Activated T-cell treated with anti-CD3 and anti-CD28 coated beads, Interleukin-2, amount 50 U/mL, for 24 hours (primary cell): ENCODE results near the gene TMOD1.
"Not testable (repeated sequence)": the region's sequence is repeated elsewhere in the genome, so short reads cannot be mapped to it uniquely, and the experiment has no call there.

Experiments
- DNase-seq: peaks from one replicate; pipeline ENCODE4 v3.0.0-alpha.2; 2020
- H3K27ac Mint-ChIP-seq: 2 replicates; pipeline ENCODE4 v1.8.0; 2020; ENCODE audit warnings: mild to moderate bottlenecking, mixed read lengths
- H3K27me3 Mint-ChIP-seq: 2 replicates; pipeline ENCODE4 v1.8.0; 2020; ENCODE audit warnings: mixed read lengths
- H3K36me3 Mint-ChIP-seq: 2 replicates; pipeline ENCODE4 v1.8.0; 2020; ENCODE audit warnings: low read depth, mixed read lengths
- H3K4me1 Mint-ChIP-seq: 2 replicates; pipeline ENCODE4 v1.8.0; 2020; ENCODE audit warnings: low read depth, mixed read lengths
- H3K4me3 Mint-ChIP-seq: 2 replicates; pipeline ENCODE4 v1.8.0; 2020; ENCODE audit warnings: mild to moderate bottlenecking, moderate library complexity, mixed read lengths
- H3K9me3 Mint-ChIP-seq: 2 replicates; pipeline ENCODE4 v1.8.0; 2020; ENCODE audit warnings: mixed read lengths

Gene TMOD1

GRCh38 chr9:97480749-97481148 is 20.7 kb upstream of the TMOD1 start:
- Mint-ChIP-seq H3K4me3 (no peak overlapping the region), H3K27ac (no peak overlapping the region), H3K27me3 (no peaks in the 10 kb centered on the region), H3K36me3 (peaks cover 67% of the 10 kb centered on the region), H3K9me3 (no peaks in the 10 kb centered on the region), H3K4me1 (no peaks in the 10 kb centered on the region)
- no peak for DNase-seq

- peaks cover 9% of the 10 kb centered on the region for H3K9me3 Mint-ChIP-seq
- H3K4me3 Mint-ChIP-seq: no peak overlapping the region
- no peaks in the 10 kb centered on the region for H3K4me1 Mint-ChIP-seq
- H3K27me3 Mint-ChIP-seq: no peaks in the 10 kb centered on the region
- no peak overlapping the region for H3K27ac Mint-ChIP-seq
- peaks cover 86% of the 10 kb centered on the region for H3K36me3 Mint-ChIP-seq
- no peak for DNase-seq
Observed at GRCh38 chr9:97484134-97484533, 17.3 kb upstream of the TMOD1 start.

- Mint-ChIP-seq H3K27ac (no peak overlapping the region), H3K9me3 (peaks cover 11% of the 10 kb centered on the region), H3K36me3 (peaks cover 74% of the 10 kb centered on the region), H3K4me3 (no peak overlapping the region), H3K4me1 (no peaks in the 10 kb centered on the region), H3K27me3 (no peaks in the 10 kb centered on the region)
- no peak for DNase-seq
Observed at GRCh38 chr9:97487107-97487506, 14.4 kb upstream of the TMOD1 start.

GRCh38 chr9:97487861-97488260 is 13.6 kb upstream of the TMOD1 start:
- no peak for DNase-seq
- no peak overlapping the region for H3K4me3 Mint-ChIP-seq
- no peak overlapping the region for H3K27ac Mint-ChIP-seq
- no peaks in the 10 kb centered on the region for H3K4me1 Mint-ChIP-seq
- no peaks in the 10 kb centered on the region for H3K27me3 Mint-ChIP-seq
- peaks cover 11% of the 10 kb centered on the region for H3K9me3 Mint-ChIP-seq
- H3K36me3 Mint-ChIP-seq: peaks cover 70% of the 10 kb centered on the region

GRCh38 chr9:97491216-97491999 is 10.1 kb upstream of the TMOD1 start:
- H3K27ac Mint-ChIP-seq: no peak overlapping the region
- DNase-seq: no peak
- no peaks in the 10 kb centered on the region for H3K27me3 Mint-ChIP-seq
- H3K4me3 Mint-ChIP-seq: no peak overlapping the region
- H3K9me3 Mint-ChIP-seq: peaks cover 11% of the 10 kb centered on the region
- peaks cover 53% of the 10 kb centered on the region for H3K36me3 Mint-ChIP-seq
- H3K4me1 Mint-ChIP-seq: no peaks in the 10 kb centered on the region

- Mint-ChIP-seq H3K27me3 (peaks cover 27% of the 10 kb centered on the region), H3K4me1 (peaks cover 11% of the 10 kb centered on the region), H3K36me3 (peaks cover 16% of the 10 kb centered on the region)
- not testable (repeated sequence) for H3K4me3 Mint-ChIP-seq, H3K27ac Mint-ChIP-seq, DNase-seq, H3K9me3 Mint-ChIP-seq
Observed at GRCh38 chr9:97497558-97498375, 3.7 kb upstream of the TMOD1 start.

GRCh38 chr9:97498846-97499245 is 2.6 kb upstream of the TMOD1 start:
- not testable (repeated sequence) for H3K4me3 Mint-ChIP-seq, H3K27ac Mint-ChIP-seq, H3K9me3 Mint-ChIP-seq, DNase-seq
- peaks cover 17% of the 10 kb centered on the region for H3K4me1 Mint-ChIP-seq
- H3K27me3 Mint-ChIP-seq: peaks cover 27% of the 10 kb centered on the region
- H3K36me3 Mint-ChIP-seq: peaks cover 16% of the 10 kb centered on the region

GRCh38 chr9:97500263-97500662 is 1.2 kb upstream of the TMOD1 start:
- H3K9me3 Mint-ChIP-seq: no peaks in the 10 kb centered on the region
- peaks cover 16% of the 10 kb centered on the region for H3K36me3 Mint-ChIP-seq
- H3K4me3 Mint-ChIP-seq: no peak overlapping the region
- peaks cover 17% of the 10 kb centered on the region for H3K4me1 Mint-ChIP-seq
- DNase-seq: no peak
- H3K27me3 Mint-ChIP-seq: peaks cover 27% of the 10 kb centered on the region
- H3K27ac Mint-ChIP-seq: no peak overlapping the region

GRCh38 chr9:97500765-97501176 is 695 bp upstream of the TMOD1 start:
- Mint-ChIP-seq H3K36me3 (peaks cover 13% of the 10 kb centered on the region), H3K27ac (no peak overlapping the region), H3K4me1 (peaks cover 17% of the 10 kb centered on the region), H3K9me3 (no peaks in the 10 kb centered on the region), H3K27me3 (peaks cover 27% of the 10 kb centered on the region), H3K4me3 (peak overlapping the region; percentile 72)
- DNase-seq: no peak

- no peak for DNase-seq
- Mint-ChIP-seq H3K36me3 (peaks cover 3% of the 10 kb centered on the region), H3K27me3 (peaks cover 27% of the 10 kb centered on the region), H3K4me1 (peaks cover 17% of the 10 kb centered on the region), H3K27ac (no peak overlapping the region), H3K4me3 (peak overlapping the region; percentile 71), H3K9me3 (no peaks in the 10 kb centered on the region)
Observed at GRCh38 chr9:97501972-97502221, 431 bp downstream of the TMOD1 start.

- Mint-ChIP-seq H3K4me1 (peaks cover 17% of the 10 kb centered on the region), H3K27ac (no peak overlapping the region), H3K4me3 (peak overlapping the region; percentile 71), H3K27me3 (peaks cover 27% of the 10 kb centered on the region), H3K9me3 (no peaks in the 10 kb centered on the region), H3K36me3 (no peaks in the 10 kb centered on the region)
- DNase-seq: peak; percentile 43
Observed at GRCh38 chr9:97502222-97502983, 937 bp downstream of the TMOD1 start.

GRCh38 chr9:97502984-97503861 is 1.8 kb downstream of the TMOD1 start:
- H3K36me3 Mint-ChIP-seq: no peaks in the 10 kb centered on the region
- H3K4me1 Mint-ChIP-seq: peaks cover 17% of the 10 kb centered on the region
- no peak for DNase-seq
- H3K27ac Mint-ChIP-seq: no peak overlapping the region
- H3K27me3 Mint-ChIP-seq: peaks cover 30% of the 10 kb centered on the region
- no peaks in the 10 kb centered on the region for H3K9me3 Mint-ChIP-seq
- peak overlapping the region; percentile 71 for H3K4me3 Mint-ChIP-seq

- Mint-ChIP-seq H3K36me3 (no peaks in the 10 kb centered on the region), H3K27me3 (peaks cover 32% of the 10 kb centered on the region), H3K27ac (no peak overlapping the region), H3K9me3 (no peaks in the 10 kb centered on the region), H3K4me1 (peaks cover 17% of the 10 kb centered on the region), H3K4me3 (no peak overlapping the region)
- DNase-seq: no peak
Observed at GRCh38 chr9:97503862-97504210, 2.4 kb downstream of the TMOD1 start.
